Esophagus muscularis mucosa (tissue), 4 donors: ENCODE results near the gene BLACAT1. TPM values are rescaled to one million over a fixed set of nuclear protein-coding genes. Genes with fewer than 3 reads are reported as not detected.

Experiments used
- DNase-seq: peaks from one replicate; pipeline ENCODE4 v3.0.0-alpha.2; 2017; ENCODE audit errors: extremely low spot score
- H3K27ac ChIP-seq, 4 donors: fragments of 200-600 bp; sonication (generic); replicated peaks in 1 of 4; 1 replicate in 3 of 4; 2 replicates in 1 of 4; pipeline ENCODE4 v1.5.1; 2016 to 2019; ENCODE audit warnings: mild to moderate bottlenecking in 1 of 4
- H3K27me3 ChIP-seq, 4 donors: fragments of 200-600 bp; sonication (generic); one replicate each; pipeline versions ENCODE4 v1.5.1 to v1.6.0; 2016 to 2019
- H3K36me3 ChIP-seq, 4 donors: fragments of 200-600 bp; sonication (generic); one replicate each; pipeline ENCODE4 v1.5.1; 2016 to 2019
- H3K4me1 ChIP-seq, 4 donors: fragments of 200-600 bp; sonication (generic); one replicate each; pipeline ENCODE4 v1.5.1; 2016 to 2019
- H3K4me3 ChIP-seq, 4 donors: fragments of 200-600 bp; sonication (generic); 1 replicate in 2 of 4; 2 replicates in 2 of 4; pipeline ENCODE4 v1.5.1; 2016 to 2019; ENCODE audit warnings: mild to moderate bottlenecking in 4 of 4, moderate library complexity in 1 of 4
- H3K9me3 ChIP-seq, 4 donors: fragments of 200-600 bp; sonication (generic); 1 replicate in 3 of 4; 2 replicates in 1 of 4; pipeline ENCODE4 v1.5.1; 2016 to 2019
- EP300 ChIP-seq: sonication (generic); formaldehyde crosslinking; IDR thresholded peaks from one replicate; pipeline ENCODE4 v1.6.1; 2017; ENCODE audit warnings: antibody characterized with exemption
- POLR2A ChIP-seq: fragments of 450-650 bp; IDR thresholded peaks from one replicate; pipeline ENCODE4 v1.6.1; 2017; ENCODE audit warnings: antibody characterized with exemption, moderate library complexity, mild to moderate bottlenecking, low read depth
- POLR2AphosphoS5 ChIP-seq, 2 donors: sonication (generic); formaldehyde crosslinking; IDR thresholded peaks; one replicate each; pipeline ENCODE4 v1.6.1; 2017; ENCODE audit warnings: antibody characterized with exemption in 2 of 2
- WGBS: methylation state at CpG from one replicate; pipeline ENCODE4 v1.1.5; 2018; 5-methylcytosine and 5-hydroxymethylcytosine counted together
- intact Hi-C: fragments of 100-400 bp; cut with DNase I; formaldehyde crosslinking; loops from one replicate; pipeline ENCODE4 v1.15.1; 2023
- total RNA-seq, 4 donors: library from RNA; depleted of rRNA; stranded (reverse); fragments of >200 nt; gene quantifications; one replicate each; pipeline versions ENCODE4 v1.1.0 to v1.2.1, GENCODE V29; 2016
- TF ChIP-seq, protein P1 (sequence below), 3 experiments: fragments of 200-600 bp in 2 of 3; fragments of 450-650 bp in 1 of 3; sonication (generic) in 2 of 3; IDR thresholded peaks; one replicate each; pipeline ENCODE4 v1.5.1; 2017 to 2019; ENCODE audit warnings: antibody characterized with exemption in 3 of 3, mild to moderate bottlenecking in 2 of 3, moderate library complexity in 1 of 3

BLACAT1 gene
- total RNA-seq, 4 donors from 2014 or later: not detected

DNA sequence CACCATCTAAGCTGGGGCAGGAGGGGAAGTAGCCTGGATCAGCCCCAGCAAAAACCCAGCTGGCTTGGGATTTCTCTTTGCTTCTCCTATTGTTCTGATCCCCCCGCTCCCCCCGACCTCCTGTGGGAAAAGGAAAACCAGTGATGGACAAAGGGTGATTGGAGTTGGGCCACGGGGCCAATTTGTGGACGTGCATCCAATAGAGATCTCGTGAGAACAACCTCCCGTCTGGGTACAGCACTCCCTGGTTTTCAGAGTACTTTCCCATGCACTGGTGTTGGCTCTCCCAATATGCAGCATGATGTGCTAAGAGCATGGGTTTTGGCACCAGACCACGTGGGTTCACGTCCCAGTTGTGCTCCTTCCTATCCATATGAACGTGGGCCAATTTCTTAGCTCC is 9.0 kb downstream of the BLACAT1 start:
- no peak for DNase-seq
- Histone ChIP-seq H3K9me3 (no peaks in the 10 kb centered on the region), H3K4me3 (no peak overlapping the region), H3K36me3 (no peaks in the 10 kb centered on the region), H3K4me1 (peaks cover 11 to 47% (median 42%) of the 10 kb centered on the region in 4 donors), H3K27me3 (peaks cover 0 to 32% (median under 1%) of the 10 kb centered on the region in 4 donors), H3K27ac (no peak overlapping the region)
- WGBS: 64% methylated on average over 8 of the region's 9 CpGs
- intact Hi-C loops: no loop called here
- TF ChIP-seq, protein P1, sequence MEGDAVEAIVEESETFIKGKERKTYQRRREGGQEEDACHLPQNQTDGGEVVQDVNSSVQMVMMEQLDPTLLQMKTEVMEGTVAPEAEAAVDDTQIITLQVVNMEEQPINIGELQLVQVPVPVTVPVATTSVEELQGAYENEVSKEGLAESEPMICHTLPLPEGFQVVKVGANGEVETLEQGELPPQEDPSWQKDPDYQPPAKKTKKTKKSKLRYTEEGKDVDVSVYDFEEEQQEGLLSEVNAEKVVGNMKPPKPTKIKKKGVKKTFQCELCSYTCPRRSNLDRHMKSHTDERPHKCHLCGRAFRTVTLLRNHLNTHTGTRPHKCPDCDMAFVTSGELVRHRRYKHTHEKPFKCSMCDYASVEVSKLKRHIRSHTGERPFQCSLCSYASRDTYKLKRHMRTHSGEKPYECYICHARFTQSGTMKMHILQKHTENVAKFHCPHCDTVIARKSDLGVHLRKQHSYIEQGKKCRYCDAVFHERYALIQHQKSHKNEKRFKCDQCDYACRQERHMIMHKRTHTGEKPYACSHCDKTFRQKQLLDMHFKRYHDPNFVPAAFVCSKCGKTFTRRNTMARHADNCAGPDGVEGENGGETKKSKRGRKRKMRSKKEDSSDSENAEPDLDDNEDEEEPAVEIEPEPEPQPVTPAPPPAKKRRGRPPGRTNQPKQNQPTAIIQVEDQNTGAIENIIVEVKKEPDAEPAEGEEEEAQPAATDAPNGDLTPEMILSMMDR (IDR thresholded peaks at IDR 0.05): no peak
- TF ChIP-seq POLR2AphosphoS5 (IDR thresholded peaks at IDR 0.05) (no peak), EP300 (no peak), POLR2A (no peak)

DNA sequence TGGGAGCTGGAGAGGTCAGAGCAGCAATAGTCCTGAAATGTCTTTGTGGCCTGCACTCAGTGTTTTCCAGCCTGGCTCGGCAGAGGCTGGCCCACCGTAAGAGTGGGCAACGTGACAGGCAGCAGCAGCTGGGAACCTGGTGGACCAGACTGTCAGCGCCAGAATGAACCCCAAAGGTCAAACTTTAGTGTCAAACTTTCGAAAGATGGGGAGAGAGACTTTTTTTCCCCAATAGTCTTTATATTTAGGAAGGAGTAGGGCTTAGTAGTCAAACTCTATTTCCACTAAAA is 10.3 kb downstream of the BLACAT1 start:
- WGBS: 56% methylated on average over 5 of the region's 5 CpGs
- Histone ChIP-seq H3K27me3 (peaks cover 0 to 20% (median 0%) of the 10 kb centered on the region in 4 donors), H3K27ac (peak overlapping the region; percentile 50 to 68 (median 58)), H3K4me3 (peak overlapping the region in 3 of 4 donors; percentile 51 to 55 (median 52)), H3K9me3 (no peaks in the 10 kb centered on the region), H3K4me1 (peaks cover 21 to 59% (median 55%) of the 10 kb centered on the region in 4 donors), H3K36me3 (no peaks in the 10 kb centered on the region)
- DNase-seq: no peak
- TF ChIP-seq EP300 (no peak), POLR2A (no peak), POLR2AphosphoS5 (IDR thresholded peaks at IDR 0.05) (no peak)
- TF ChIP-seq, protein P1 (IDR thresholded peaks at IDR 0.05): no peak
- intact Hi-C loops: no loop called here

DNA sequence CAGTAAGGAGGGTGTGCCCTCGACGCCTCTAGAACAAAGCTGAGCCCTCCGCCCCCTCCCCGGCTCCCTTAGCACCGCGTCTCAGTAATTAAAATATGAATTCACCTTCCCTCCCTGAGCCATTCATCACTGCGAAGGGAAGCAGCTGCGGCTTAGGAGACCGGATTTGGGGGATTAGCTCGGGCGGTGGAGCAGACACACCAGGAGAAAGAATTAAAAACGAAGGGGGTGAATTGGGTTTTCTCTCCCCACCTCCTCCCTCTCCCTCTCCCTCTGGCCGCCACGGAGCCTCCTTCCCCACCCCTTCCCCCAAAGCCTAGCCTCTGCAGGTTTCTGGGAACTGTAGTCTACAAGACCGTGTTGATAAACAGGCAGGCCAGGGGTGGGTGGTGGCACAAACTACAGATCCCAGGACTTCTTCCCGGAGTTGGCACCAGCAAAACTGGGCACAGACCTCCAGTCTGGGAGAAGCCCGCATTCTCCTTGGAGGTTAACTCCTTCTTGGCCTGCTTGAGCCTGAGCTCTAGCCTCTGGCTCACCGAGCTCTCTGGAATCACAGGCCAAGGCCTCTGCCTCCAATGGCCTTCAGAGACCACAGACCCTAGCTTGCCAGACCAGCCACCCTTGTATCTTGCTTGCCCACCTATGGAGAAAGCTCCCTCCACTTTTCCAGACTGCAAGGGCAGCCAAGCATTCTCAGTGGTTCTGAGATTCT is 10.8 kb downstream of the BLACAT1 start:
- WGBS: 6% methylated on average over 16 of the region's 18 CpGs
- intact Hi-C loops: no loop called here
- H3K36me3 ChIP-seq: no peaks in the 10 kb centered on the region
- H3K4me1 ChIP-seq: peaks cover 25 to 64% (median 59%) of the 10 kb centered on the region in 4 donors
- H3K27me3 ChIP-seq: peaks cover 0 to 15% (median 0%) of the 10 kb centered on the region in 4 donors
- peak overlapping the region; percentile 32 to 55 (median 52) for H3K4me3 ChIP-seq
- H3K27ac ChIP-seq: peak overlapping the region; percentile 50 to 68 (median 58)
- DNase-seq: no peak
- TF ChIP-seq POLR2A: no peak
- peak in 1 of 2 donors; percentile 36 for TF ChIP-seq POLR2AphosphoS5 (IDR thresholded peaks at IDR 0.05)
- no peaks in the 10 kb centered on the region for H3K9me3 ChIP-seq

DNA sequence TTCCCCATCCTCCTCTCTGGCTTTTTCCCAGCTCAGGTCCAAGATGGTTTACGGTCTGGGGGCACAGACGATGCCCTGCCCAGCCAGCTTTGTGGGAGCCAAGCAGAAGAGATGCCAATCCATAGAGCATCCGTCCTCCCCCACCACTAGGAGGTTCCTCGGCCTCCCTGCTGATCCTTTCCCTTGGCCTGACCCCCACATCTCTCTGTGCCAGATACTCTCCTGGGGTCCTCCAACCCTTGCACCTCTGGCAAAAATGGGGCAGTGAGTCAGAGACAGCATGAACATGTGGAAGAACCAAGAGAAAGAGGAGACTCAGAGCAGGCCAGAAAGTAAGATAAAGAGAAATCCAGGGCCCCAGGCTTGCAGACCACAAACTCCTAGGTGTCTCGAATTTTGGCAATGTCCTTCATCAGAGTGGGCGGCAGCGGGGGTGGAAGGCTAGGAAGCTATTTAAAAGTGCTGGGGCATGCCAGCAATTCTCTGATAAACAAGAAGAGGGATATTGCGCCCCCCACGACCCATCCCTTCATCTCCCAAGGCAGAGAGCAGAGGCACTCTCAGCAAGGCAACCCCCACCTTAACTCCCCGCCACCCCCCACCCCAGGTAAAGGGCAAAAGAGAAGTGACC is 11.4 kb downstream of the BLACAT1 start:
- peaks cover 0 to 8% (median 0%) of the 10 kb centered on the region in 4 donors for H3K27me3 ChIP-seq
- H3K9me3 ChIP-seq: no peaks in the 10 kb centered on the region
- 61% methylated on average over 9 of the region's 10 CpGs for WGBS
- H3K36me3 ChIP-seq: no peaks in the 10 kb centered on the region
- peaks cover 31 to 67% (median 64%) of the 10 kb centered on the region in 4 donors for H3K4me1 ChIP-seq
- peak overlapping the region; percentile 32 to 55 (median 52) for H3K4me3 ChIP-seq
- TF ChIP-seq EP300 (no peak), POLR2A (no peak), POLR2AphosphoS5 (IDR thresholded peaks at IDR 0.05) (no peak)
- TF ChIP-seq, protein P1 (IDR thresholded peaks at IDR 0.05): no peak
- H3K27ac ChIP-seq: peak overlapping the region; percentile 50 to 68 (median 58)
- intact Hi-C loops: no loop called here
- DNase-seq: no peak

DNA sequence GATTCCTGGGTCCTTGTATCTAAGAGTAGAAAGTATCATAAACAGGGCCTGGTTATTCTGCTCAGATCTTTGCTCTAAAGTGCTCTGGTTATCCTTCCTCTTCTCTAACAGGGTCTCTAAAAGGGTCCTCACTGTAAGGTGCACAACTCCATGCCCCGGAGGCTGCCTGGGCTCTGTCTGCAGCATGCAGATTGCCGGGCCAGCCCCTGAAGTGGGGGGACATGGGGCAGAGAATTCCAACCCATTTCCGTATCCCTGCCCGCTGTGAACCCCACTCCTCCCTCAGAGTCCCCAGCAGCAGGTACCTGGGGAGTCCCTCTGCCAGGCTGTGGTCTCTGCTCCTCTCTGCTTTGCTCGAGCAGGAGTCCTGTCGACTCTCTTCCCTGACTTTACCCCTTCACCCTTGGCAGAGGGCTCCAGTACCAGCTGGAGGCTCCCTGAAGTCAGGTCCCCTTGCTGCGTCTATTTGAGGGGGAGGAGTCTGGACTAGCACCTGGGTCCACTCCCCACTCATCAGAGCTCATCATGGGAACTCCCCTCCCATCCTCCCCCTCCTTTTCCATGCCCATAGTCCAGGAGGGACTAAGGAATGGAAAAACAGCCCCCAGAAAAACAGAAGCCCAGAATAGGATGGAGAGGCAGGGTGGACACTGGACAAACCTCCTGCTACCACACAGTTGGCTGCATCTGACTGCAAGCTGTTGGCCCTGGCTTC is 12.1 kb downstream of the BLACAT1 start:
- peaks cover 0 to 1% (median 0%) of the 10 kb centered on the region in 4 donors for H3K27me3 ChIP-seq
- no peaks in the 10 kb centered on the region for H3K9me3 ChIP-seq
- intact Hi-C loops: no loop called here
- H3K36me3 ChIP-seq: no peaks in the 10 kb centered on the region
- H3K4me1 ChIP-seq: peaks cover 37 to 73% (median 71%) of the 10 kb centered on the region in 4 donors
- DNase-seq: no peak
- H3K27ac ChIP-seq: no peak overlapping the region
- TF ChIP-seq, protein P1 (IDR thresholded peaks at IDR 0.05): no peak
- no peak for TF ChIP-seq POLR2A
- no peak for TF ChIP-seq POLR2AphosphoS5 (IDR thresholded peaks at IDR 0.05)
- TF ChIP-seq EP300: no peak
- 78% methylated on average over 6 of the region's 7 CpGs for WGBS
- peak overlapping the region in 1 of 4 donors; percentile 51 for H3K4me3 ChIP-seq
